GM19468 (cell line): ENCODE results near the gene ZMIZ1.
"Not testable (repeated sequence)": the region's sequence is repeated elsewhere in the genome, so short reads cannot be mapped to it uniquely, and the experiment has no call there.

Experiments
- ATAC-seq: cut with Tn5 transposase; IDR thresholded peaks from one replicate; pipeline ENCODE4 v1.9.1; 2021; ENCODE audit warnings: mild to moderate bottlenecking, moderate library complexity, moderate number of reproducible peaks; ENCODE audit not compliant: unreplicated experiment; ENCODE audit errors: extremely low read depth

ZMIZ1 gene

DNA sequence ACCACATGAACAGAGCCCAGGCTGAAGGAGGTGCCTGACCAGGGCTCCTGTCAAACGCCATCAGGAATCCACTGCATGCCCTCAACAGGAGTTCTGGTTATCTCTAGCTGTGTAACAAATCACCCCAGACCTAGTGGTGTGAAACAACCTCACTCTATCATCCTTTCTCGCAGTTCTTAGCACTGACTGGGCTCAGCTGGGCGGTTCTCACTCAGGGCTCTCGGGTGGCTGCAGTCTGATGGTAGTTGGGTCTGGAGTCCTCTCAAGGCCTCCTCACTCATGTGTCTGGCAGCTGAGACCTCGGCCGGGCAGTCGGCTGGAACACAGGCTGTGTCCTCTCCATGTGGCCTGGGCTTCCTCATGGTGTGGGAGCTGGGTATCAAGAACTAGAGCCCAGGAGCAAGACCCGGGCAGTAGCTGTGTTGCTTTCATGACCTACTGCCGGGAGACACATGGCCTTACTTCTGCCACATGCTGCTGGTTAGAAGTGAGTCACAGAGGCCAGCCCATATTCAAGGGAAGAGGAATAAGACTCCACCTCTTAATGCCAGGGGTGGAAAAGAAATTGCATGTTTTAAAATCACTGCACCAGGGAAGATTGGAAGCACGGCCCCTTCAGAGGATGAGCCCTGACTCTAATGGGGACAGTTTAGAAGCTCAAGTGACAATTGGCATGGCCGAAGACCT is 269.2 kb downstream of the ZMIZ1 start:
- not testable (repeated sequence) for ATAC-seq

DNA sequence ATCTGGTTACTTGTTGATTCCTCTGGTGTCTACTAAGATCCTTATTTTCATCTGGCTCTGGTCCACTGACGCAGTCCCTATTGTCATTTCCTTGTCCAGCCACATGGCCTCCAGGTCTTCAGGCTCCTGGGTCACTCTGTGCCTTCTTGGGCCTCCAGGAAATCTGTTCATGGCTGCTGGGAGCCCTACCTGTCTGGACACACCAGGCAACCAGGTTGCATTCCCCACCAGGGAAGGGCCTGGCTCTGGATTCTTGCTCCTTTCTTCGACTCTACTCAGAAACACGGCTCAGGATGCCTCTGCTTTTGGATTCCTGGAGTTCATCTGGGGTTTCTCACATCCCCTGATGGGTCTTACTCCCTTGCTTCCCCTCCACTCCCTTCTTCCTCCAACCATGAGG is 270.5 kb downstream of the ZMIZ1 start:
- ATAC-seq: no peak

DNA sequence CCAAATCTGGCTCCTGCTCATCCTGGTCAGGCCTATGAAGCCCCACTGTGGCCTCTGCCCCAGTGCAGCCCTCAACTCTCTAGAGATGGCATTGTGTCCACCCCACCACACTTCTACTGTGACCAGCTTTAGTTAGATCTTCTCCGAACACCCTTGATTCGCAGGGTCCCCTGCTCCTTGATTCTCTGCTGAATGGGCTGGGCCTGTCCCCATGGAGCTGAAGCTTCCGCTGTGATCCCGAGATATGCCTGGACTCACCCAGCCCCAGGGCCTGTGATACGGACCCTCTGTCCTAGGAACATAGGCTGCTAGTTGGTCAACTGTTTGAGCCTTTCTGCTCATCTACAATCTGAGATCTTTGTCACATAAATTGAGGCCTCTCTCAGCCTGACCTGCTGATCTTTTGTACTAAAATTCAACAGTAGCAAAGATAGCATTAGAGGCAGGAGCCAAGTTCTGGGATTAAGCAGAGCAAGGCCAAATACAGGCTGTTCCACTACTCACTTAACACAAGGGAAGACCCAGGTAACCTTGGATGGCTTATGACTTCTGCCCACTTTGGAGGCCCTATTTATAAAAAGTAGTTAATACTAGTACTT is 272.0 kb downstream of the ZMIZ1 start:
- no peak for ATAC-seq

DNA sequence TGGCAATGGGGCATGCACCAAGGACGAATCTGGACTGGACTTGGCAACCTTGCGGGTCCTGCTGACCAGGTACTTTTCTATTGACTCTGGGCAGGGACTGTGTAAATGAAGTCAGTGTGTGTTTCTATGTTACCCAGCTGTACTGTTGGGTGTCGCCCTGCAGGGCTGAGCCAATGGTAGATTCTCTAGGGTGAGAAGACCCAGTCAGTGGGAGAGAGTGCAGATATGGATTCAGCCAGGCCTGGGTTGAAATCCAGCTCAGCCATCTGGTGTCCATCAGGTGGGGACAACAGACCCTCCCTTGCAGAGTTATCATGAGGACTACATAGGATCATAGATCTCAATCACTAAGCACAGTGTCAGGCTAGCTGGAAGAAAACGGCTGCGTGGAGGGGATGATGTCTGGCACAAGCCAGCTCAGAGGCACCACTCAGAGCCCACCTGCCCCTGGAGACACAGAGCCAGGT is 273.6 kb downstream of the ZMIZ1 start:
- ATAC-seq: no peak

DNA sequence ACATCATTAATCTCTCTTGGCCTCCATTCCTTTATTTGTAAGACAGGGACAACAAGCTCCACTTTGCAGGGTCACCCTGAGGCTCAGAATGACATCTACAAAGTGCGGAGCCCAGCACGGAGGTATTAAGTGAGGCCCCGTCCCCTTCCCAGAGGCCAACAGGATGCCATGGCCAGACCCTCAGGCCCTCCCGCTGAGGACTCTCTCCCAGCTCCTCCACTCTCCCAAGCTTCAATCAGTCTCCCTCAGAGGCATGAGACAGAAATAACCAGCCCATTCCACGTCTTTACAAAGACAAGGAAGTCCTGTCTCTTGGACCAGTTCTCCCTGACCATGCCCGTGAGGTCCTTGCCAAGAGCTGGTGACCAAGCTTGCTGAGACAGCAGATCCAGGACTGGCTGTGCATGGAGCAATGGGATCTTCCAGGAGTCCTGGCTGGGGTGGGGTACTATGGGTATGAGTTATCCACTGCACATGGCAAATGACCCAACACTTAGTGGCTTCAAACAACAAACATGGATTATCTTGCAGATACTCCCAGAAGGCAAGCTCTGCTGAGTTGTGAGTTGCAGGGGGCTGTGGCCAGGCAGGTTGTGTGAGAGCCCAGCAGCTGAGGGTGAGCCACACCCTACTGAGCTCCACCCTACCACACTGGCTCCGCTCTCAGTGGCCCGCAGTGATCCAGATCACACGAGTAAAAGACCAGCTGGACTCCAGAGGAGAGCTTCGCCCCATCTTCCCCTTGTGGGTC is 274.2 kb downstream of the ZMIZ1 start:
- no peak for ATAC-seq

DNA sequence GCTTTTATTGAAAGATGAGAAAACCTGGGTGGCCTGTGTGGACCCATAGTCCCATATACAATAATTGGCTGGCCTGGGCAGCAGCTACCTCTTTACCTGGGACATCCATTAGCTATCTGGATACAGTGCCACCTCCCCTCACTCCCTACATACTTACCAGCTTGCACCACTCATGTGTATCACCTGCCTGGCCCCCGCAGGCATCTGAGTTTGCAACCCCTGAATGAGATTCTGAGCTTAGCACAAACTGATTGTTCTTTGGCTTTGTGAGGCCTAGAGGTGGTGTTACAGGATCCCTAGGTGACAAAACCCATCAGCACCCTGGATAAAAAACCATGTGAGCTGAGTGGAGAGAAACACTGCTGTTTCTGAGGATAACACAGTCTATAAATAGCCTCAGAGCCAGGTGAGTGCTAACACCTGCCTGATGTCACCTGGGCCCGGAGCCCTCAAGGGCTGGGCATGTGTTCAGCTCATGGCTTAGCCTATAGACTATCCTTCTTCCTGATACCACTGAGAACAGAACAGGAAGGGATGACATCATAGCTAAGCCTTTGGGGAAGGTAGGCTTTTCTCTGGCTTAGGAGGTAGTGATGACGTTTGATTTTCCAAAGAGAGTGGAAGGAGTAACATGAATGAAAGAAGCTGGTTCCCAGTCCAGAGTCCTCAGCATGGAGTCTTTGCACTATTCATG is 275.9 kb downstream of the ZMIZ1 start:
- ATAC-seq: no peak

DNA sequence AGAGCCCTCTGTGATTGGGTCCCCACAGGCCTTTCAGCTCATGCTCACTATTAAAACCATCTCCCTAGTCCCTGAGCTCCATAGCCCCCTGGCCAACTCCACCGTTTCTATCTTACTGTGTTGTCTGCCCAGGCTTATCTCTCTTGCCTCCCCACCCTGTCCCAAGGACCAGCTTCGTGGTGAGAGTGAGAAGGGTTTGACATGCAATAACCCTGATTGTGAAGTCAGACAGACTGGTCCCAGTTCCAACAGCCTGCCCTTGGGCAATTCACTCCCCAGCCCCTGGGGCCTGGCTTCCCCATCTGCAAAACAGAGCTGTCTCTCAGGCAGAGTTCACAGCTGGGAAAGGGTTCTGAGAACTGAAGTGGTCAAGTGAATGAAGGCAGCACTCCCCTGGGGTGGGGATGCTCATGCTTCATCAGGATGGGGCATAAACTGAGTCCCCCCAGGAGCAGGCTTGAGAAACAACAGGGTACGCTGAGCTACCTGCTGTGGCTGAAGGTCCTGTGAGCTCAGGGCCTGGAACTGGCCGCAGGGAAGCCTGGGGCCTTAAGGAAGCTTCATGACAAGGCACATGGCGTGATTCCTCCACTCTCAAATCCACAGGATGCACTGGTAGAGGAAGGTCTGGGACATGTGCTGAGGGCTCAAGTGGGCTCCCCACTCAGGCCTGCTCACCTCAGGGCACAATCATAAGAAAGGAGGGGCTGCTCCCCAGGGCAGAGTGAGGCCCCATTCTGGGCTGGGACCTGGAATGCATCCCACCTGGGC is 276.7 kb downstream of the ZMIZ1 start:
- no peak for ATAC-seq

DNA sequence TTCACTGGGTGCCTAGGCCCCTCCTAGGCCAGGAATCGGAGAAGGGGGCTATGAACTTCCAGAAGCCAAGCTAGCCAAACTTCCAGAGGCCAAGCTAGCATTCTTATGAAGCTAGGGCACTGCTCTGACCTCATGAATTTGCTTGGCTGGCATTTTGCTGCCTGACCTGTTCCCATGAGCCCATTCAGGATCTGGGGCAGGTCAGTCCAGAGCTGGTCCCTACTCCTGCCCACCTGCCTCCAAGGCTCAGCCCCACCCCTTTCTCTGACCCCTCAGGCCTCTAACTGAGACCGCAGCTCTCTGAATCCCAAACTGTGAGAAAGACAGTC is 277.2 kb downstream of the ZMIZ1 start:
- no peak for ATAC-seq

DNA sequence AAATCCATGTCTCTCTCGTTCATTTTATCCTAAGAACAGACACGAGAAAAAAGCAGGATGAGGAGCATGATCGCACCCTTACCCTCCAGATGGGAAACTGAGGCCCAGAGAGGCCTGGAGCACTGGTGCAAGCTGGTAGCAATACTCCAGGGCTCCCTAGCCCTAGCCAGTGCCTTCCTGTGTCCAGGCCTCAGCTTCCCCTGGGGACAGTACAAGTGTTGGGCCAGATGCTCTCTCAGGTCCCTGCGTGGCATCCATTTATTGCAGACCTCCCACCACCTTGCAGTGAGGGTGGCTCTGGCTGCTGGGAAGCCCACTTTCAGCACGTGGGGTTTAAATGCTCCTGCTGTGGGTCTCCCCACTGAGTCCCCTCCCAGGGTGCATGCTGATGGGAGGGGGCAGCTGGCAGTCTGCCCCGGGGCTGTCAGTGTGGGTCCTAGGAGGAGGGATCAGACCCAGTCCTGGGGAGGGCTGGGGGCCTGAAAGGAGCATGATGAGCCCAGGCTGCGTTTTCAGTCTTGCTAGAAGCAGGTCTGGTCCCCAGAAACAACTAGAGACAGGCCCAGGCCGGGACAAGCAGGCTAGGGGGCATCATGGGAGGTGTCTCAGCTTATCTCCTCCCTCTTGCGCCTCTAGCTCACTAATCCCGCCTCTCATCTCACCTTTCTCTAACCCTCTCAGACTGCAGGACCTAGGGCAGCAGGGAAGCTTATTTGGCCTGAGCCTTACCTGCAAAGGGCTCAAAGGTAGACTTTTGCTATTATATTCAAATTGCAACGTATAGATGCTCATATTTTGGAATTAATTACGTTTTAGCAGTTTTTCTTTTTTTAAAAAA is 277.8 kb downstream of the ZMIZ1 start:
- no peak for ATAC-seq

DNA sequence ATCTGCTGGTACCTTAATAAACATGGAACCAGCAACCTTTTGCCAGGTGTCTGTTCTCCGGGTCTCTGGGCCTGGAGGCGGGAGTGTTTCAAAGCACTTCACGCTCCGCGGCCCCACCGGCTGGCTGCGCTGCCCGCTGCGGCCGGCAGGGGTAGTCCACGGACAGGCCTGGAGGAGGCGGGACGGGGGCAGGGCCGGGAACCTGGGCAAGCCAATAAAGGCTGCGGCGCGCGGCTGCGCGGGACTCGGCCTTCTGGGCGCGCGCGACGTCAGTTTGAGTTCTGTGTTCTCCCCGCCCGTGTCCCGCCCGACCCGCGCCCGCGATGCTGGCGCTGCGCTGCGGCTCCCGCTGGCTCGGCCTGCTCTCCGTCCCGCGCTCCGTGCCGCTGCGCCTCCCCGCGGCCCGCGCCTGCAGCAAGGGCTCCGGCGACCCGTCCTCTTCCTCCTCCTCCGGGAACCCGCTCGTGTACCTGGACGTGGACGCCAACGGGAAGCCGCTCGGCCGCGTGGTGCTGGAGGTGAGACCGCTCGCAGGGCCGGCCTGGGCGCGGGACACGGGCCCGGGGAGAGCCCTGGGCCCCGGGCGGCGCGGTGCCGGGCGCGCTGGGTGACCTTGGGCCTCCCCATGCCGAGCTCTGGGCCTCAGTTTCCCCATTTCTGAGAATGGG is 278.6 kb downstream of the ZMIZ1 start, which contains the start of gene PPIF:
Gene PPIF (plus strand): TSS at position 244 of the 668 bp plus-strand sequence. CDS start 80 bp downstream, at position 324.
- peak; percentile 51 for ATAC-seq

DNA sequence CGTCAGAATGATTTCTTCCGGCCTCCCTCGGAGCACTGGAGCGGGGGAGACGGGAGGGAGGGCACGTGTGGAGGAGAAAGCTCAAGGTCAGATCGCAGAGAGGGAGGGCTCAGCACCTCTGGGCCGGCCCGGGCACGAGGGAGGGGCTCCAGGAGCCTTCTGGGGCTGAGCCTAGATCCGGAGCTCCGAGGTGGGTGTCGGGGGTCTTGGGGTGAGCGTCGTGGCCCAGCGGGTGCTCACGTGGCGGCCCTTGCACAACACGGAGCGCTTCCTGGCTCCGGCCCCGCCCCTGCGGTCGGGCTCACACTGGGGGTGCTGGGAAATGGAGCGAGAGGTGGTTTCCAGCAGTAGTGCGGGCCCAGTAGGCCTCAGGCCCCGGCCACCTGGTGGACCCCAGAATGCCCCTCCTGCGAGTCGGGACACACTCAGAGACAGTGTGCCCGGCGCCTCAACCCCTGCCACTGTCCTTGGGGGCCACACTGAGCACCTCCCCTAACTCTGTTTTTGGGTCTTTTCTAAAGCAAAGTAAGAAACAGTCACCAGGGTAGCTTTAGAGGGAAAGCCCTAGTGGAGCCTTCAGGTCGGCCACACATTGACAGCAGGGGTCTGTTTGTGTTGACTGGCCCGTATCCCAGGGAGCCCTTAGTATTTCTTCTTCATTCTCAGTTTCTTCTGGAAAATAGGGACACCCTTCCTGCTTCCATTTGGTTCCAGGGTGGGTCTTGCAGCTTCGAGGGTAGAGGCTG is 279.3 kb downstream of the ZMIZ1 start:
- peak; percentile 55 for ATAC-seq

DNA sequence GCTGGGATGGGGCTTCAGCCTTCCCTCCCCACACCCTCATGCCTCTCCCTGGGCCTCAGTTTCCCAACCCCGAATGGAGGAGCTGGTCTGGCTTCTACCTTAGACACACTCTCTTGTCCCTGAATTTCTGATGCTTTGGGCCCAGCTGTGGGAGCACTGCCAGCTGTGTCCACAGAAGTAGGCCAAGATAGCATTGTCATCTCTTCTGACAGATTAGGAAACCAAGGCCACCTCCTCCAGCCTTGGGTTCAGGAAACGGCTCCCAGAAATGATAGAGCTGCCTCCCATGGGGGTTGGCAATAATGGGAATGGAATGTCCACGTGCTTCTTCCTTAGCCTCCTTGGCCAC is 279.8 kb downstream of the ZMIZ1 start:
- ATAC-seq: no peak

DNA sequence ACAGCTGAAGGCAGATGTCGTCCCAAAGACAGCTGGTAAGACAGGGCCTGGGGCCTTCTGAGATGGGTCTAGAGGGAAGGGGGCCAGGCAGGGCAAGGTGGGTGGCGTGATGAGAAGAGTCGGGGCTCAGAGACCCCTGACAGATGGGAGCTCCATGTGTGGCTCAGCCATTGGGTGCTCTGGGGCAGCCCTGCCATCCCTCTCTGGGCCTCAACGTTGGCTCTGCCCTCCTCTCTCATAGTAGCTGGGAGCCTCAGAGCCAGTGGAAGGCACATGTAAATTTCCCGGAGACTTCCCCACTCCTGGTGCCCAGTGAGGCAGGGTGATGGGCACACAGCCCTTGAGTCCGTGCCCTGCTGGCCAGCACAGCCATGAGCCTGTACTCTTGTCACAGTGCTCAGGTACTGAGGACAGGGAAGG is 280.3 kb downstream of the ZMIZ1 start:
- ATAC-seq: no peak

DNA sequence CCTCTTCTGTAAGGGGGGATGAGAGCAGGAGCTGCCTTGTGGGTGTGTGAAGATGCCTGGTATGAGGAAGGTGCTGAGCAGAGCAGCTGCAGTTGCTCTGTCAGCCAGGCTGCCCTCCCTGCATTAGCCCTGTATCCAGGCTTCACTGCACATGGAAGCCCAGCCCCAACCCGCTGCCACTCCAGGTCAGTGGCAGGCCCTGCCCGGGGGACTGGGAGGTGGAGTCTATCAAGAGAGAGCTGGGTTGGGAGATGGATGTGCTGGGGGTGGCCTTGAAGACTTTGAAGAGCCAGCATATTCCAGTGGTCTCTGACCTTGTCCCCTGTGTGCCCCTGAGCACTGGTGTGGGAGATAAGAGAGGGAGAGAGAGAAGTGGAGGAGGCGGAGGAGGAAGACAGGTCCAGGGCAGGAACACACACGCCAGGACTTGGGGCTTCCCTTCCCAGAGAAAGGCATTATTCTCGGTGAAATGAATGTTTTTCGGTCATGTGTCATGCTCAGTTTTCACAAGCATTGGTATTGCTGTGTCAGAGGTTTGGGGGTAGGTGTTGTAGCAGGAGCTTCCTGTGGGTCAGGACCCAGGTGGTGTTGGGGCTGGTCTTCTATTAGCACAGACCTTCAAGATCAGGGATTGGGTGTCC is 281.1 kb downstream of the ZMIZ1 start:
- ATAC-seq: no peak

DNA sequence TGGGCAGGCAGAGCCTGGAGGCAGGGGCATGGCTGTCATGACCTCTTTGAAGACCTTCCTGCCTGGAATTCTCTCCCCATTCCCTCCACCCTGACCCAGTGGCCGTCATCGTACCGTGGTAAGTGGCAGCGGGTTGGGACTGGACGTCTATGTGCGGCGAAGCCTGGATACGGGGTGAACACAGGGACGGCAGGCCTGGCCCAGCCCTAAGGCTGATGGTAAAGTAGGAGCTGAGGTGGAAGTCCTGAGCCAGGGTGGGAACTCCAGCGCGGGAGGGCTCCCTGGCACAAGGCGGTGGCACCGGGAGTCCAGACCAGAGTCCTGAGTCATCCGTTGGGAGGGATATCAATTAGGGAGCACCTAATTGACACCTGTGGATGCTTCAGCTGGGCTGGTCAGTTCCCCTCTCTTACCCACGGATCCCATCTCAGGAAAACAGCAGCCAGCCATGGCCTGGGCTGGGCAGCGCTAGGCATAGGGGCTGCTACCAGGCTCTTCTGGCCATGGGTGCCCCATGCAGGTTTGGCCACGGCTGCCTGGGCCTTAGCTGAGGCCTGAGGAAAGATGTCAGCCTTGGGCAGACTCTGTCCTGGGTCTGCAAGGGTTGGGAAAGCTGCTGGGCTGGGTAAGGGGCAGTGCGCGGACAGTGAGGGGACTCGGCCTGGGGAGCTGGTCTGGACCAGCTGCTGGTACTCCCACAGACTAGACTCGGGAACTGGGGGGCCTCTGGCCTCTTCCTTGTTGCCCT is 281.8 kb downstream of the ZMIZ1 start:
- no peak for ATAC-seq

DNA sequence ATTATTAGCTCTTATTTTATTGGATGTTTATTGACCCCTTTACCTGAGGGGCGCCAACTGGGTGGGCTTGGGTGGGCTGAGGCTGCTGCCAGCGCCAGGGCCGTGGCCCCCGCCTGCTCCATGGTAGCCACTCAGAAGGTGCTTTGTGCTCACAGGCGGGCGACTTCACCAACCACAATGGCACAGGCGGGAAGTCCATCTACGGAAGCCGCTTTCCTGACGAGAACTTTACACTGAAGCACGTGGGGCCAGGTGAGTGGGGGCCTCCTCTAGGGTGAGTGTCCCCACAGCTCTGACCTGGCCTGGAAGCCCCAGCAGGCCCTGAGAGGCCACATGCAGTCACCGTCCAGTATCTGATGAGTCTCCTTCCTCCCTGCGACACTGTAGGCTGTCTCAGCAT is 282.6 kb downstream of the ZMIZ1 start:
- no peak for ATAC-seq
